Lower leg skin (tissue), 3 donors: ENCODE data around the gene STK25.

Experiments used
- CTCF ChIP-seq, 3 donors: fragments of 450-650 bp; IDR thresholded peaks; one replicate each; pipeline ENCODE4 v1.5.1; 2016; ENCODE audit warnings: antibody characterized with exemption in 3 of 3, mild to moderate bottlenecking in 3 of 3, moderate library complexity in 2 of 3
- POLR2A ChIP-seq, 2 donors: fragments of 450-650 bp; IDR thresholded peaks; one replicate each; pipeline ENCODE4 v1.6.1; 2016 to 2017; ENCODE audit warnings: antibody characterized with exemption in 2 of 2, mild to moderate bottlenecking in 1 of 2, moderate library complexity in 1 of 2

- TF ChIP-seq POLR2A (IDR thresholded peaks at IDR 0.05) (no peak), CTCF (IDR thresholded peaks at IDR 0.05) (no peak)
These were observed 4.5 kb downstream of the STK25 start for GRCh38 chr2:241503776-241504392.
